Mesothelial cell of epicardium (in vitro differentiated cells): ENCODE measurements around the gene RNPC3. TPM values are rescaled to one million over a fixed set of nuclear protein-coding genes. Genes with fewer than 3 reads are reported as not detected.
A peak's percentile ranks its signal among the peaks of the same experiment; 100 is the strongest.
"Not testable (repeated sequence)": the region's sequence is repeated elsewhere in the genome, so short reads cannot be mapped to it uniquely, and the experiment has no call there.

Experiments
- DNase-seq, 2 experiments: peaks; one replicate each; pipeline ENCODE4 v3.0.0; 2021; ENCODE audit warnings: low spot score in 2 of 2; ENCODE audit not compliant: unreplicated experiment in 2 of 2
- H3K27ac Mint-ChIP-seq: 2 replicates; pipeline ENCODE4 v1.8.0; 2021; ENCODE audit warnings: mixed read lengths
- H3K27me3 Mint-ChIP-seq: 2 replicates; pipeline ENCODE4 v1.8.0; 2021; ENCODE audit warnings: low read depth, mixed read lengths
- H3K36me3 Mint-ChIP-seq: 2 replicates; pipeline ENCODE4 v1.8.0; 2021; ENCODE audit warnings: mixed read lengths
- H3K4me1 Mint-ChIP-seq: 2 replicates; pipeline ENCODE4 v1.8.0; 2021; ENCODE audit warnings: mixed read lengths
- H3K4me3 Mint-ChIP-seq: 2 replicates; pipeline ENCODE4 v1.8.0; 2021; ENCODE audit warnings: mild to moderate bottlenecking, moderate library complexity, mixed read lengths
- H3K9me3 Mint-ChIP-seq: 2 replicates; pipeline ENCODE4 v1.8.0; 2021; ENCODE audit warnings: mixed read lengths
- total RNA-seq: library from RNA; stranded (reverse); gene quantifications from 3 replicates; pipeline ENCODE4 v1.2.1, GENCODE V29; 2021
- TF ChIP-seq, protein P1 (sequence below): fragments of 200-600 bp; sonication (generic); IDR thresholded peaks from one replicate; pipeline ENCODE4 v1.5.0; 2021; ENCODE audit warnings: antibody characterized with exemption; ENCODE audit not compliant: unreplicated experiment

Gene RNPC3
- total RNA-seq, 1 donor from 2014 or later = 29.6 TPM

- Mint-ChIP-seq H3K27ac (no peak overlapping the region), H3K4me3 (no peak overlapping the region), H3K4me1 (peaks cover 30% of the 10 kb centered on the region), H3K9me3 (peaks cover 12% of the 10 kb centered on the region), H3K27me3 (no peaks in the 10 kb centered on the region), H3K36me3 (peaks cover 42% of the 10 kb centered on the region)
- no peak for DNase-seq
- TF ChIP-seq, protein P1, sequence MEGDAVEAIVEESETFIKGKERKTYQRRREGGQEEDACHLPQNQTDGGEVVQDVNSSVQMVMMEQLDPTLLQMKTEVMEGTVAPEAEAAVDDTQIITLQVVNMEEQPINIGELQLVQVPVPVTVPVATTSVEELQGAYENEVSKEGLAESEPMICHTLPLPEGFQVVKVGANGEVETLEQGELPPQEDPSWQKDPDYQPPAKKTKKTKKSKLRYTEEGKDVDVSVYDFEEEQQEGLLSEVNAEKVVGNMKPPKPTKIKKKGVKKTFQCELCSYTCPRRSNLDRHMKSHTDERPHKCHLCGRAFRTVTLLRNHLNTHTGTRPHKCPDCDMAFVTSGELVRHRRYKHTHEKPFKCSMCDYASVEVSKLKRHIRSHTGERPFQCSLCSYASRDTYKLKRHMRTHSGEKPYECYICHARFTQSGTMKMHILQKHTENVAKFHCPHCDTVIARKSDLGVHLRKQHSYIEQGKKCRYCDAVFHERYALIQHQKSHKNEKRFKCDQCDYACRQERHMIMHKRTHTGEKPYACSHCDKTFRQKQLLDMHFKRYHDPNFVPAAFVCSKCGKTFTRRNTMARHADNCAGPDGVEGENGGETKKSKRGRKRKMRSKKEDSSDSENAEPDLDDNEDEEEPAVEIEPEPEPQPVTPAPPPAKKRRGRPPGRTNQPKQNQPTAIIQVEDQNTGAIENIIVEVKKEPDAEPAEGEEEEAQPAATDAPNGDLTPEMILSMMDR = no peak
Measured at GRCh38 chr1:103529746-103530145, 4.2 kb downstream of the RNPC3 start.

DNA sequence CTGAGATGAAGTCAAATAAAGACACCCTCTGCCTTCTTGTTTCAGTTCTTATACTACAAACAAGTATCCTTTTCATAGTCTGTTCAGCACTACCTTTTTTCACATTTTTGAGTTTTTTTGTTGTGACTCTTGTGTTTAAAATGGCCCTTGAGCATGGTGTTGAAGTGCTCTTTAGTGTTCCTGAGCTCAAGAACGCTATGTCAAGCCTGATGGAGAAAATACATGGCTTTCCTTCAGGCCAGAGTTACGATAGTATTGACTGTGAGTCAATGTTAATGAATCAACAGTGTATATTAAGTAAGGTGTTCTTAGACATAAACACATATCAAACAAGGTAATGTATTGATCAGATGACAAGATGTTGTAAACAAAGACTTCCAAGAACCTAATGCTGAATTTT, 12.7 kb downstream of the RNPC3 start:
- Mint-ChIP-seq H3K27me3 (no peaks in the 10 kb centered on the region), H3K27ac (no peak overlapping the region), H3K36me3 (peaks cover 37% of the 10 kb centered on the region), H3K4me1 (no peaks in the 10 kb centered on the region), H3K4me3 (no peak overlapping the region), H3K9me3 (no peaks in the 10 kb centered on the region)
- TF ChIP-seq, protein P1 = no peak
- no peak for DNase-seq

GRCh38 chr1:103541431-103541830, 15.9 kb downstream of the RNPC3 start:
- peak overlapping the region; percentile 7 for H3K27ac Mint-ChIP-seq
- TF ChIP-seq, protein P1 = no peak
- H3K4me1 Mint-ChIP-seq = no peaks in the 10 kb centered on the region
- no peak for DNase-seq
- no peaks in the 10 kb centered on the region for H3K9me3 Mint-ChIP-seq
- no peaks in the 10 kb centered on the region for H3K27me3 Mint-ChIP-seq
- peaks cover 36% of the 10 kb centered on the region for H3K36me3 Mint-ChIP-seq
- H3K4me3 Mint-ChIP-seq = no peak overlapping the region

GRCh38 chr1:103546496-103546895, 21.0 kb downstream of the RNPC3 start:
- TF ChIP-seq, protein P1 = no peak
- H3K4me3 Mint-ChIP-seq = no peak overlapping the region
- H3K27me3 Mint-ChIP-seq = no peaks in the 10 kb centered on the region
- peaks cover 4% of the 10 kb centered on the region for H3K9me3 Mint-ChIP-seq
- DNase-seq = no peak
- peaks cover 36% of the 10 kb centered on the region for H3K36me3 Mint-ChIP-seq
- no peaks in the 10 kb centered on the region for H3K4me1 Mint-ChIP-seq
- no peak overlapping the region for H3K27ac Mint-ChIP-seq

- TF ChIP-seq, protein P1 = no peak
- Mint-ChIP-seq H3K4me1 (no peaks in the 10 kb centered on the region), H3K9me3 (peaks cover 4% of the 10 kb centered on the region), H3K27me3 (no peaks in the 10 kb centered on the region), H3K36me3 (peaks cover 36% of the 10 kb centered on the region), H3K4me3 (no peak overlapping the region), H3K27ac (no peak overlapping the region)
- DNase-seq = no peak
Measured at GRCh38 chr1:103547840-103548239, 22.3 kb downstream of the RNPC3 start.

DNA sequence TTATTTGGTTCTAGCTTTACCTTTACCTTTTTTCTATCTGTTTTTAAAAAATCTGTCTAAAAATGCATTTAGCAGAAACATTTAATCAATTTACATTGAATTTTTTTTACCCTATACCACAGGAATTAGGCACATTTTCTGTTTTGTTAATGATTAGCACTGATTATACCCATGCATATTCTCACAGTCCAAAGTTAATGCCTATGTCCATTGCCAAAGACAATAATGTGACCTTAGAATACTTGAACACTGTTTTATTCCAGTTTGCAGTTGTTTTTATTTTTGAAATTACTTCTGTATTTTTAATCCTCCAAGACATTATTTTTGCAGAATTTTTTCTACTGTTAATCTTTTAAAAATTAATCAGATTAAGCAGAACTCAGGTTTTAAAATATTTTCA, 34.9 kb downstream of the RNPC3 start:
- no peak for DNase-seq
- Mint-ChIP-seq H3K4me1 (no peaks in the 10 kb centered on the region), H3K36me3 (peaks cover 10% of the 10 kb centered on the region), H3K4me3 (no peak overlapping the region), H3K27ac (no peak overlapping the region), H3K27me3 (no peaks in the 10 kb centered on the region), H3K9me3 (no peaks in the 10 kb centered on the region)
- TF ChIP-seq, protein P1 = no peak

GRCh38 chr1:103561124-103561523, 35.6 kb downstream of the RNPC3 start:
- DNase-seq, H3K27ac Mint-ChIP-seq, H3K4me3 Mint-ChIP-seq, H3K9me3 Mint-ChIP-seq, H3K36me3 Mint-ChIP-seq, H3K27me3 Mint-ChIP-seq, H3K4me1 Mint-ChIP-seq: not testable (repeated sequence)
